ENCODE data around the gene SNRPA1. TPM values are rescaled to one million over a fixed set of nuclear protein-coding genes. Genes with fewer than 3 reads are reported as not detected.
"Not testable (repeated sequence)": the region's sequence is repeated elsewhere in the genome, so short reads cannot be mapped to it uniquely, and the experiment has no call there.

The SNRPA1 gene
- 38.9 and 61.5 TPM in 2 replicates for total RNA-seq (2014; rRNA removed; shearing (Covaris generic))
- 59.7 and 106 TPM in 2 replicates for polyA plus RNA-seq (2014; cell fraction: nucleus; rRNA removed)

DNA sequence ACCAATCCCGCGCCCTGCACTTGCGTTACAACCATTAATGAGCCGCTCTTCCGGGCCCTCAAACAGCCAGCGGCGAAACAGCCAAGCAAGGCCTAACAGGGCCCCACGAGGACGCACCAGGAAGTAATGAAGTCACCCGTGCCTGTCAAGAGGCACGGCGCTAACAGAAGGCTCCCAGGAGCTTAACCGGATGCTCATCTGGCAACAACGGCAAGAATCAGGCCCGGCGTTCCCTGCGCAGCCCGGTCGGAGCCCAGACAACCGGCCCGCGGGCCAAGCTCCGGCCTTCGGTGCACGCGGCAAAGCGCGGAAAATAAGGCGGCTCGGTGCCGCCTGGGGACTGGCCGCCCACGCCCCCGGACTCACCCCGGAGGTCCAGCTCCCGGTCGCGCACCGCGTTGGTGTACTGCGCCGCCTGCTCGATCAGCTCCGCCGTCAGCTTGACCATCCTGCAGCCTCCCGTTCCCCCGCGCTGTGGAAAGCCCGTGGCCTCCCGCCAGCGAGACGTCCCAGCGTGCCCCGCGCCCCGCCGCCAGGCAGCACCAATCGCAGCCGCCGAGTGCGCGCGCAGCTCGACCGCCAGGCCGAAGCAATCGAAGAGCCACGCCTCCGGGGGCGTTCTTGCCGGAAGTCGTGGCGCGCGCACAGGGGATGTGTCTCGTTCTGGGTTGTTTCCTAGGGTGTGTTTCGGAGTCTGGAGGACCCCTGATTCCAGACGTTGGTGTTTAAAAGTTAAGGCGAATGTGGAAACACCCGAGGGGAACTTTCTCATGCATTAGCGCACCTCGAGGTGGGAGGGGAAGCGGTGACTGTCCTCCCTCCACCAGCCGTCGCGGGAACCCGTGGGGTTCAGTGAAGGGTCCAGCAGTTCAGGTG, at the start of gene SNRPA1:
SNRPA1 (minus strand) TSS at position 518 of the 876 bp plus-strand sequence; CDS start at position 448, 70 bp downstream.
- peak; percentile 89 for DNase-seq (ENCODE audit: extremely low read depth, low read depth)

DNA sequence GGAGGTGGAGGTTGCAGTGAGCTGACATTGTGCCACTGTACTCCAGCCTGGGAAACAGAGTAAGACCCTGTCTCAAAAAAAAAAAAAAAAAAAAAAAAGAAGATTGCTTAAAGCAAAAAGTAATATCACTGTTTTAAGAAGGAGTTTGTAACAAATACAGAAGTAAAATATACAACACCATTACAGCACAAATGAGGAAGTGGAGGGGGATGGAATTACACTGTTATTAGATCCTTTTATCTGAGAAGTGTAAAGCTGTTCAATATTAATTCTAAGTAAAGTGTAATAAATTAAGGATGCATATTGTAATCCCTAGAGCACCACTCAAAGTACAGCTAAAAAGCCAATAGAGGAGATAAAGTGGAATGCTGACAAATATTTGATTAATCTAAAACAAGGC, 47.0 kb upstream of the SNRPA1 start:
- DNase-seq (ENCODE audit: extremely low read depth, low read depth), result no peak

DNA sequence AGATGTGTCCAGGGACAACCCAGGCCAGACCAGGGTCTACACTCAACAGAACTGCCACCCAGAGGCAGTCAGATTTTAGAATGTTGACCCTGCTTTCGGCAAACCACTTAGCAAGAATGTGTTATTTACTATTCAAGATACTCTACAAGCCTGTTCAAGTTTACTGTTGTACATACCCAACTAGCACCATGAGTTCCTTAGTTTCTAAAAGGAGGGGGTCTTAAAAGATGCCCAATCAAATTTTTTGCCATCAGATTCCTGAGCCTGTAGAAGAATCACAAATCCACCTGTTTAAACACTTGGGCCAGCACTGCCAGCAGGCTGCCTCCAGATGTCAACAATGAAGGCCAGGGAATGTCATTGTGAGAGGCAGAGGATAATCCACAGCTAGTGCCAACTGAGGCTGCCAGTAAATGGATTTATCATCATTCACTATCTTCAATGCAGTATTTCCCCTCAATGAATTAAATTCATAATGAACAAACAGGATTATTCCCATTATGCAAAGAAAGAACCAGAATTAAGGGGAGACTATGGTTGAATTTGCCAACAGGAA, 43.5 kb upstream of the SNRPA1 start:
- DNase-seq (ENCODE audit: extremely low read depth, low read depth), result no peak

DNA sequence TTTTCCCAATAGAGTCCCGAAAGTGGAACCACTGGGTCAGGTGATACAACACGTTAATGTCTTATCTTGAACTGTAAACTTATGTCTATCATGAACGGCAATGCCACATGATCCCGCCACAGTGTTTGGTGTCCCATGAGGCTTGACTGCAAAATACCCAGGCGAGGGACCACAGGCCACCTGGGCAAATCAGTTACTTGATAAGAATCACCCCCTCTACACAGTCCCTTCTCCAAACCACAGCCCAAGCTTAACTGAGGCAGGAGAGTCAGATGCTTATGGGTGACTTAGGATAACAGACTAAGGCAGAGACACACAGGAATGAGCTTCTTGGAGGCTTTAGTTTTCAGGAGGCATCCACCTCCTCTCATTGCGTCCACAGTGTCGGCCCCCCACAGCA, 42.9 kb upstream of the SNRPA1 start:
- no peak for DNase-seq (ENCODE audit: extremely low read depth, low read depth)

DNA sequence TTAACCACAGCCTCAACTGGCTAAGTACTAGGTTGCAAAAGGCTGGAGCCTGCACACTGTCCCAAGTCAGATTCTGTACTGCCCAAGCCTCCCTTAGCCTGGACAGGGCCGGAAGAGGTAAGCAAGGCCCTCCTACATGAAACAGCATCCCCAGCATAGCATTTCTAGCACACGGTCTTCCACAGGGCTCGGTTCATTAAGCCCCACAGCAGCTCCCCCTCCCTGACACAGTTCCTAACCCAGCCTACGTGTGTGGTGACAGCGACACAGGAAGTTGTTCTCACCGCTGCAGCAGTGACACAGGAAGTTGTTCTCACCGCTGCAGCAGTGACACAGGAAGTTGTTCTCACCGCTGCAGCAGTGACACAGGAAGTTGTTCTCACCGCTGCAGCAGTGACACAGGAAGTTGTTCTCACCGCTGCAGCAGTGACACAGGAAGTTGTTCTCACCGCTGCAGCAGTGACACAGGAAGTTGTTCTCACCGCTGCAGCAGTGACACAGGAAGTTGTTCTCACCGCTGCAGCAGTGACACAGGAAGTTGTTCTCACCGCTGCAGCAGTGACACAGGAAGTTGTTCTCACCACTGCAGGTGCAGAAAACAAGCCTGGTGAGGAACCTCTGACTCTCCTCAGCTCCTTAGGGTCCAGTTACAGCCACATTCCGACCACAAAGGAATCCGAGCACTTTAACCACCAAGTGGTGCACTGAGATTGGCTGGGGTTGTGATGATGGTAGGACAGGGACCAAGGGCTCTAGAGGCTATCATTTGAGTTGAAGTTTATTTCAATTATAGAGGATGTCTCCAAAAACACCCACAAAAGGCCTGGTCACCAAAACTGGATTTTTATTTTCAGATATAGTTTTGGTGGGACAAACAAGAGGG, 39.1 kb upstream of the SNRPA1 start:
- DNase-seq (ENCODE audit: extremely low read depth, low read depth), result not testable (repeated sequence)

DNA sequence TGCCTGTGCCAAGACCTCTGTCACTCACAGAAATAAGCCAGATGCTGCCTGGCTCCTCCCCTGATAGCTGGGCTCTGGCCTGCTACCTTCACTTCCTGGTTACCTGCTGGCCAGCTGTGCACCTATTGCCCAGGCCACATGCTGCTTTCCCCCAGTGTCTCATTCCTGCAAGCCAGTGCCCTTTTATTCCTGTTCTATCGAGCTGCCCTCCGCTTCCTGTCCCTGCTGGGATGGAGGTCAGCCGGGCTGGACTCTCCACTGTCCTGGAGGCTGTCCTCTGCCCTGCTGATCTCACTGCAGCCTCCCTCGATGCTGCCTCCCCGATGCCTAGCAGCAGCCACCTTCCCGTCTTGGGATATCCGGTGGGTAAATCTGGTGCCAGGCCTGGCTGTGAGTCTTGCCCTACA, 37.0 kb upstream of the SNRPA1 start:
- DNase-seq (ENCODE audit: extremely low read depth, low read depth), result no peak

- DNase-seq (ENCODE audit: extremely low read depth, low read depth), result no peak
These were observed 34.9 kb upstream of the SNRPA1 start for GRCh38 chr15:101329867-101330380.

- DNase-seq (ENCODE audit: extremely low read depth, low read depth), result no peak
These were observed 34.3 kb upstream of the SNRPA1 start for GRCh38 chr15:101329309-101329863.

- no peak for DNase-seq (ENCODE audit: extremely low read depth, low read depth)
These were observed 33.0 kb upstream of the SNRPA1 start for GRCh38 chr15:101328001-101328400.

DNA sequence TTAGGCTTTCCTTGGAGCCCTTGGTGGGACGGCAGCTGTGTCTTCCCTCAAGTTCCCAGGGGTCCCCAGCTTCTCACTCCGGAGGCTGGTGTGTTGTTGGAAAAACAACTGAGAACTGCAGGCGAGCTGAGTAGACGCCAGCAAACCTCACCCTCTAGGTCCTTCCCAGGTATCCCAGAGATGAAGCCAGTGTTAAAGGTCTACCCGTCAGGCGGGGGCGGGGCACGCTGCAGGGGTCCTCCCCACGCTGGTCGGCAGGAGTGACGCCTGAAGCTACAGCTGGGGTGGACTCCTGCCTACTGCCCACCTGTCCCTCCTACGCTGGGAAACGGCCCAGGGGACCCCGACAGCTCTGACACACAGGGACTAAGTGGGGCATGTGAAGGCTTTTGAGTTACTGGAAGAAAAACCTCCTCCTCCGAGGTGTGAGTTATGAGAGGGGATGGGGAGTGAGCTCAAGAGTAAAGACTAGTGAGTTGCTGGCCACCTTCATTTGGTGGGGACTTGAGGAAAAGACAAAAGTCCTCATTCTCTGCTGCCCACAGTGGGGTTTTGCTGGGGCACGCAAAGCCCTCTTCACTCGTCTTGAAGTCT, 32.2 kb upstream of the SNRPA1 start:
- no peak for DNase-seq (ENCODE audit: extremely low read depth, low read depth)

DNA sequence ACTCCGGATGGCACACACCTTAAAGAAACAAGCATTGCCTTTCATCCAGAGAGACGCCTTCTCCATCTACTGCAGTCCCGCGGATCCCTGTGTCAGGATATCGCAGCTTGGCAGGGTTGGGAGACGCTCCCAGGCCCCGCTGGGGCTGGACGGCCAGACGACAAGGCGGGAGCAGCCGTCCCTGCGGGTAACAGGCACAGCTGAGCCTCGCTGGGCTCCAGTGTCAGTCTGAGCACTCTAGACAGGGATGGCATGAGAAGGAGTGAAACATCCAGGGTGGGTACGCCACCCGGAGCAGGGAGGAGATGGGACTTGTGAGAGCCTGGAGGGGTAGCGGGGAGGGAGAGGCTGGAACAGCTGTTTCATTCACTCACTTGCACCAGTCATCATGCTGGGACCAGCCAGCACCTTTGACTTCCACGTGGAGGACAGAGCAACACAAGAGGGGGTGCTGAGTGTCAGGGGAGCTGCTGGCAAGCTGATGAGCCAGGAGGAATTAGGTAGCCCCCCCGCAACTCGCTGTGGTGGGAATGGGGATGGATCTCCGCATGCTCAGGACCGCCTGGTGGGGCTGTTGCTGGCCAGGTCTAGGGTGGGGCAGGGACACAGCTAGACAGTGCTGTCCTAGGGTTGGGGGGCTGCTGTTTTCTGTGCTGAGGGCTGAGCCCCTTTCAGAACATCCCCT, 31.6 kb upstream of the SNRPA1 start:
- no peak for DNase-seq (ENCODE audit: extremely low read depth, low read depth)

DNA sequence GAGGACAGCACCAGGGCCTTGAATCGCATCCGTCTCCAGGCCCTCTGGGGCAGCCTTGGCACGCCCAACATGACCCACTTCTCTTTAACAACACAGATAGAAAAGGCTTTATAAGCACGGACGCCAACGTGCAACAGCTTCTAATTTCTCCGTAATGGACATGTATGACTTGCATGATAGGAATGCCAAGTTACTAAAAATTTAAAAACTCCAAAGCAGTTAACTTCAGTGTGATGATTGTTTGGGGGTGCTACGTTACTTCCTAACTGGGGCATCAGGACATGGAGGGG, 30.9 kb upstream of the SNRPA1 start:
- no peak for DNase-seq (ENCODE audit: extremely low read depth, low read depth)

DNA sequence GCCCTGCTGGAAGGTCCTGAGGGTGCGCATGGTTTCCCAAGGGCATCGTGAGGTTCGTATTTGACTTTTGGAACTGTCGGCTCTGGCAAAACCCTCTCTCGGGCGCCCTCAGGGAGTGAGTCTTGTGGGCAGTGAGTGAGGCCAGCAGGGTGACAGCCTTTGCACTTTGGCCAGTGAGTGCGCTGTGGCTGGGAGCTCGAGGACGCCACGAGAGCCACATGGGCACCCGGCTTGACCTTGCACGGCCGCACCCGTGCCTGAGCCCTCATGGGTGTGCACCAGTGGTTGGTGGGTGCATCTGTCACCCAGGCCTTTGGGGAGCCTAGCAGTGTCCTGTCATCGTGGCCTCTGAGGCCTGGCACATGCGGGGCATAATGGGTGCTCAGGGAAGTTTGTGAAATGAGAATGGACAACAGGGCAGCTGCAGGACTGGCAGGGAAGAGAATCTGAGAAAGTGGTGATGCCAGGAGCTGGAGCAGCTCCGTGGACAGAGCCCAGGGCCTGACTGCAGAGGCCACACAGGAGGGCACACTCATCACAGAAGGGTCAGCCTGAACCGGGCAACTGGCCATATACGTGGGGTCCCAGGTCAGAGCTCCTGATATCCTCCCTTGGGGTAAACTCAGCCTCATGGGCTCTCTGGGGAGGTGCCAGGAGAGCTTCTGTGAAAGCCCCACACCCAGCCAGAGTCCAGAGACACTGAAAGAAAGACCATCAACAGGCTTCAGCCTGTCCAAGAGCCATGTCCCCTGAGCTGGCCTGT, 30.4 kb upstream of the SNRPA1 start:
- no peak for DNase-seq (ENCODE audit: extremely low read depth, low read depth)

DNA sequence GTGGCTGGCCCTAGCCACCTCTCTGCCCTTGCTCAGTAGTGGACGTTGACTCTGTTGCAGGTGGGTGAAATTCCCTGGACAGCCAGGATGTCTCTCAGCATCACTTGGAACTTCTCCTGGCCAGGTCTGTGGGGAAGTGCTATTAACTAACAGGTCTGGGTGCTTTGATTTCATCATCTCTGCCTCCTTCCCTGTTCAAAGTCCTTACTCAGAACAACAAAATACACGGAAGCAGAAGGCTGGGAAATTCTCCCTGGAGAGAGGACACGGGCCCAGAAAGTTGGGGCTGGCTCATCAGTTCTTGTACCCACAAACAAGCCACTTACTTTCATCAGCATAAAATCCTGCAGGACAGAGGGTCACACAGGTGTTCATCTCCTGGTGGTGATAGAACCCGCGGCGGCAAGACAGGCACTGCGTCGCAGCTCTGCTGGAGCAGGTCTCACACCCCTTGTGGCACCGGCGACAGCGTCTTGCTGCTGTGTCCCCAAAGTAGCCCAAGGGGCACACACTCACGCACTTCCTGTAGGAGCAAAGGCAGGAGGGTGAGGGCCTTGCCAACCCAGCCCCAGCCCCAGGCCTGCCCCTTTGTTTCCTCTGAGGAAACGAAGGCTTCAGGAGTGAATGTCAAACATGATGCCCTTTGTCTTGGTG, 29.6 kb upstream of the SNRPA1 start:
- DNase-seq (ENCODE audit: extremely low read depth, low read depth), result no peak

GRCh38 chr15:101323793-101324523, 28.9 kb upstream of the SNRPA1 start:
- no peak for DNase-seq (ENCODE audit: extremely low read depth, low read depth)

DNA sequence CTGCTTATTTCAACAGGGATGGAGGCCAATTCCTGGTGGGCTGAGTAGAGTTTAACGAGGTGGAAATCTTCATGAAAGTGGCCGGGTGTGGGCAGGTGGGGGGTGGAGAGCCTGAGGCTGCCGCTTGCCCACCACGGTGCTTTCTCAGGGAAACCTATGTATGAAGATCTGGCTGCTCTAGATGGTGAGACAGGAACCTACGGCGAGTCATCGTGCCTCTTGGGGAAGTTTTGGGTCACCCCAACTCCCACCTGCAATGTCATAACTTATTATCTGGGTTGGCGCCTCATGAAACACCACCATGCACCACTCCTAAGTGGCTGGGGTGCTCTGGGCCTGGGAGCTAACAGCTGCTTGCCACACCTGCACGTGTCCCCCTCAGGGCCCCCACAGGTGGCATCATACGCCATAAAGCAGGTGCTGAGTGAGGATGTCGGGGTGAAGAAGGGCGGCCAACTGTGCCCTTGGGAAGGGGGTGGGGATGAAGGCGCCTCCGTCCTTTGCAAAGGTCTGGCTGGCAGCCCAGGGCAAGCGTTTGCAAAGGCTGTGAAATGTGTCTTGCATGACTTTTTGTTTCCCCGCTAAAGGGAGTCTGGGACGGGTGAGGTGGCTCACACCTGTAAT, 27.9 kb upstream of the SNRPA1 start:
- DNase-seq (ENCODE audit: extremely low read depth, low read depth), result no peak

- DNase-seq (ENCODE audit: extremely low read depth, low read depth), result no peak
These were observed 27.1 kb upstream of the SNRPA1 start for GRCh38 chr15:101322016-101322695.
